Glomerular endothelial cell (primary cell): ENCODE data around the gene SPDYE2B. TPM values are rescaled to one million over a fixed set of nuclear protein-coding genes. Genes with fewer than 3 reads are reported as not detected.
"Not testable (repeated sequence)": the region's sequence is repeated elsewhere in the genome, so short reads cannot be mapped to it uniquely, and the experiment has no call there.

Experiments used
- DNase-seq: peaks from one replicate; pipeline ENCODE4 v3.0.0-alpha.2; 2011; ENCODE audit warnings: low read depth, low spot score; ENCODE audit errors: extremely low read depth
- total RNA-seq: library from RNA; depleted of rRNA; stranded (reverse); fragments of >200 nt; gene quantifications from 2 replicates; pipeline ENCODE4 v1.2.3, GENCODE V29; 2015

Gene SPDYE2B
- total RNA-seq, 1 donor from 2014 or later = not detected

- DNase-seq = not testable (repeated sequence)
These were observed 49.0 kb downstream of the SPDYE2B start for GRCh38 chr7:102698962-102699750.

Other genes starting within 250 kb of the SPDYE2B start
- 90.0 and 108 TPM in 2 replicates for gene ORAI2, start 216.7 kb upstream of the SPDYE2B start, total RNA-seq
- gene ALKBH4, start 185.5 kb upstream of the SPDYE2B start, total RNA-seq = 12.5 and 12.8 TPM in 2 replicates
- 17.1 and 23.5 TPM in 2 replicates for gene LRWD1, start 185.3 kb upstream of the SPDYE2B start, total RNA-seq
- gene POLR2J, start 171.4 kb upstream of the SPDYE2B start, total RNA-seq = 50.5 and 54.8 TPM in 2 replicates
- gene RASA4B, start 132.5 kb upstream of the SPDYE2B start, total RNA-seq = 12.1 and 14.4 TPM in 2 replicates
- 9.7 and 11.7 TPM in 2 replicates for gene UPK3BL2, start 106.6 kb upstream of the SPDYE2B start, total RNA-seq
- gene SPDYE2, start 99.1 kb upstream of the SPDYE2B start, total RNA-seq = not detected in 2 replicates
- 16.6 and 21.4 TPM in 2 replicates for gene POLR2J3, start 77.7 kb upstream of the SPDYE2B start, total RNA-seq
- gene RASA4, start 33.6 kb upstream of the SPDYE2B start, total RNA-seq = 22.0 and 30.1 TPM in 2 replicates
- 13.4 and 24.4 TPM in 2 replicates for gene UPK3BL1, start 7.5 kb upstream of the SPDYE2B start, total RNA-seq
- 1.8 and 6.1 TPM in 2 replicates for gene POLR2J2, start 21.3 kb downstream of the SPDYE2B start, total RNA-seq
- 4.6 and 8.9 TPM in 2 replicates for gene FAM185A, start 98.7 kb downstream of the SPDYE2B start, total RNA-seq